GM13977 (cell line): Measurements from ENCODE around the gene ZNF780B.

Source experiments
- DNase-seq: peaks from one replicate; pipeline ENCODE4 v3.0.0; 2012; ENCODE audit warnings: low spot score
- in situ Hi-C: fragments of 300-500 bp; cut with MboI; formaldehyde crosslinking; loops from one replicate; pipeline ENCODE4 v1.12.0; 2022; ENCODE audit warnings: low sequenced_read_pairs, low pct_unique_long_range_greater_than_20kb, mixed read lengths, inconsistent platforms; ENCODE audit not compliant: unreplicated experiment
- TF ChIP-seq, protein P1 (sequence below): IDR thresholded peaks from 2 replicates; pipeline ENCODE4 v1.5.1; 2012; ENCODE audit warnings: mild to moderate bottlenecking, control low read depth; ENCODE audit not compliant: insufficient read depth; ENCODE audit errors: extremely low read depth, missing control alignments

The ZNF780B gene

DNA sequence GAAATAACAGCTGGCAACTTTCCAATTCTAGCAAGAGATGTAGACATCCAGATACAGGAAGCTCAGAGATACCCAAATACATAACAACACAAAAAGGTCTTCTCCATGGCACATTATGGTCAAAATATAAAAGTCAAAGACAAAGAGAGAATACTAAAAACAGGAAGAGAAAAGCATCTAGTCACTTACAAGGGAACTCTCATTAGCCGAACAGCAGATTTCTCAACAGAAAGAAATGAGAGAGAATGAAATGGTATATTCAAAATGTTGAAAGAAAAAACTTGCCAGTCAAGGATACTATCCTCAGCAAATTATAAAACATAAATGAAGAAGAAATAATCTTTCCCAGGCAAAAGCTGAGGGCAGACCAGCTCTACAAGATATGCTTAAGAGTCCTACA, 22.3 kb upstream of the ZNF780B start:
- TF ChIP-seq, protein P1, sequence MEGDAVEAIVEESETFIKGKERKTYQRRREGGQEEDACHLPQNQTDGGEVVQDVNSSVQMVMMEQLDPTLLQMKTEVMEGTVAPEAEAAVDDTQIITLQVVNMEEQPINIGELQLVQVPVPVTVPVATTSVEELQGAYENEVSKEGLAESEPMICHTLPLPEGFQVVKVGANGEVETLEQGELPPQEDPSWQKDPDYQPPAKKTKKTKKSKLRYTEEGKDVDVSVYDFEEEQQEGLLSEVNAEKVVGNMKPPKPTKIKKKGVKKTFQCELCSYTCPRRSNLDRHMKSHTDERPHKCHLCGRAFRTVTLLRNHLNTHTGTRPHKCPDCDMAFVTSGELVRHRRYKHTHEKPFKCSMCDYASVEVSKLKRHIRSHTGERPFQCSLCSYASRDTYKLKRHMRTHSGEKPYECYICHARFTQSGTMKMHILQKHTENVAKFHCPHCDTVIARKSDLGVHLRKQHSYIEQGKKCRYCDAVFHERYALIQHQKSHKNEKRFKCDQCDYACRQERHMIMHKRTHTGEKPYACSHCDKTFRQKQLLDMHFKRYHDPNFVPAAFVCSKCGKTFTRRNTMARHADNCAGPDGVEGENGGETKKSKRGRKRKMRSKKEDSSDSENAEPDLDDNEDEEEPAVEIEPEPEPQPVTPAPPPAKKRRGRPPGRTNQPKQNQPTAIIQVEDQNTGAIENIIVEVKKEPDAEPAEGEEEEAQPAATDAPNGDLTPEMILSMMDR, result no peak
- in situ Hi-C loops, result no loop called here

GRCh38 chr19:40070058-40070457, 14.0 kb upstream of the ZNF780B start:
- in situ Hi-C loops, result no loop called here
- TF ChIP-seq, protein P1, result no peak
- DNase-seq, result no peak

More for the DNA sequence above, 22.3 kb upstream of the ZNF780B start:
- DNase-seq, result no peak

- no peak for DNase-seq
- TF ChIP-seq, protein P1, result no peak
- in situ Hi-C loops, result no loop called here
Measured at GRCh38 chr19:40059624-40060023, 3.6 kb upstream of the ZNF780B start.

- no peak for DNase-seq
- TF ChIP-seq, protein P1, result no peak
- in situ Hi-C loops, result no loop called here
Measured at GRCh38 chr19:40057166-40057565, 1.1 kb upstream of the ZNF780B start.

GRCh38 chr19:40056505-40056904, 474 bp upstream of the ZNF780B start:
- TF ChIP-seq, protein P1, result no peak
- no peak for DNase-seq
- in situ Hi-C loops, result no loop called here

GRCh38 chr19:40055049-40055448, 982 bp downstream of the ZNF780B start:
- DNase-seq, result no peak
- in situ Hi-C loops, result no loop called here
- TF ChIP-seq, protein P1, result no peak

DNA sequence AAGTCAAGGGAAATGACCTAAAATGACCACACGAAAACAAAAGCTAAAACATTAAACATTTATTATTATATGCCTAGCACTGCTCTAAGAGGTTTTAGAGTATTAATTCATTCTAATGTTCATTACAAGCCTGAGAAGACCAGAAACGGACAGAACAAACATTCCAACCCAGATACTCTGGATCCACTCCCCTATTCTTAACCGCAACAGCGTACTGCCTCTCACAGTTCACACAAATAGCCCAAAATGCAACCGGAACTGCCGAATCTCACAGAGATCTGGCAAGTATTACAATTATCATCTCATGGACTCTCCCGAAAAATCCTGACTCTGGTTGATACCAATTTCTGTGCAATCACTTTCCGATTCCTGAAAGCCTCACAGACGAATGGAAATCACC, 1.4 kb downstream of the ZNF780B start:
- in situ Hi-C loops, result no loop called here
- TF ChIP-seq, protein P1, result no peak
- no peak for DNase-seq
